ENCODE data around the gene LAMC3. TPM values are rescaled to one million over a fixed set of nuclear protein-coding genes. Genes with fewer than 3 reads are reported as not detected.

The LAMC3 gene
- total RNA-seq, 1 experiment from 2014 or later: 0.28 TPM

DNA sequence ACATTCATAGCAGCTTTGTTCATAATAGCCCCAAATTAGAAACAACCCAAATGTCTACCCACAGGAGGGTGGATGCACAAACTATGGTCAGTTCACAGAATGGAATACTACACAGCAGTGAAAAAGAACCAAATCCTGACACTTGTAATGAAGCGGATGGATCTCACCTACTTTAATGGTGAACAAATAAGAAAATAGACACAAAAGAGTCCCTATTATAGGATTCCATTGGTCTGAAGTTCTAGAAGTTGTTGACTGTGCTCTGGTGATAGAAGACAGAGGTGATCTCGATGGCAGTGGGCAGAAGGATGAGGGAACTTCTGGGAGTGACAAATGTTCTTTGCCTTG is 20.6 kb upstream of the LAMC3 start:
- intact Hi-C loops (cut with micrococcal nuclease; ENCODE audit: unreplicated experiment): no loop called here
- H3K4me1 ChIP-seq (ENCODE audit: insufficient read depth, low read length, poor library complexity, severe bottlenecking): no peaks in the 10 kb centered on the region
- no peak overlapping the region for H3K27ac ChIP-seq (ENCODE audit: low read depth, low read length, poor library complexity, severe bottlenecking)
- no peak overlapping the region for H3K4me3 ChIP-seq (ENCODE audit: low read depth, low read length, poor library complexity, severe bottlenecking)
- no peaks in the 10 kb centered on the region for H3K36me3 ChIP-seq (ENCODE audit: insufficient read depth, low read length, poor library complexity, severe bottlenecking)
- H3K9me3 ChIP-seq (ENCODE audit: low read depth, low read length, poor library complexity, severe bottlenecking): no peaks in the 10 kb centered on the region
- no TSS peak for BruUV-seq (replicated peaks)
- no peak for DNase-seq (ENCODE audit: low spot score)
- no peak for TF ChIP-seq EZH2 (IDR thresholded peaks at IDR 0.05; ENCODE audit: borderline replicate concordance, low read depth, low read length, poor library complexity, severe bottlenecking)
- TF ChIP-seq, protein P1, sequence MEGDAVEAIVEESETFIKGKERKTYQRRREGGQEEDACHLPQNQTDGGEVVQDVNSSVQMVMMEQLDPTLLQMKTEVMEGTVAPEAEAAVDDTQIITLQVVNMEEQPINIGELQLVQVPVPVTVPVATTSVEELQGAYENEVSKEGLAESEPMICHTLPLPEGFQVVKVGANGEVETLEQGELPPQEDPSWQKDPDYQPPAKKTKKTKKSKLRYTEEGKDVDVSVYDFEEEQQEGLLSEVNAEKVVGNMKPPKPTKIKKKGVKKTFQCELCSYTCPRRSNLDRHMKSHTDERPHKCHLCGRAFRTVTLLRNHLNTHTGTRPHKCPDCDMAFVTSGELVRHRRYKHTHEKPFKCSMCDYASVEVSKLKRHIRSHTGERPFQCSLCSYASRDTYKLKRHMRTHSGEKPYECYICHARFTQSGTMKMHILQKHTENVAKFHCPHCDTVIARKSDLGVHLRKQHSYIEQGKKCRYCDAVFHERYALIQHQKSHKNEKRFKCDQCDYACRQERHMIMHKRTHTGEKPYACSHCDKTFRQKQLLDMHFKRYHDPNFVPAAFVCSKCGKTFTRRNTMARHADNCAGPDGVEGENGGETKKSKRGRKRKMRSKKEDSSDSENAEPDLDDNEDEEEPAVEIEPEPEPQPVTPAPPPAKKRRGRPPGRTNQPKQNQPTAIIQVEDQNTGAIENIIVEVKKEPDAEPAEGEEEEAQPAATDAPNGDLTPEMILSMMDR (conservative IDR thresholded peaks at IDR 0.05; ENCODE audit: low read depth, low read length): no peak
- POLR2A ChIA-PET (ENCODE audit: low non-redundant PET): interaction anchor here (0.6 kb wide), 1 partner anchor 751 kb away, joined by 3 read pairs; the partner anchor contains the start of gene RAPGEF1
- no peaks in the 10 kb centered on the region for H3K27me3 ChIP-seq (replicated peaks; ENCODE audit: insufficient read depth, low read depth, low read length, poor library complexity)
- CTCF ChIA-PET: no interaction called here

DNA sequence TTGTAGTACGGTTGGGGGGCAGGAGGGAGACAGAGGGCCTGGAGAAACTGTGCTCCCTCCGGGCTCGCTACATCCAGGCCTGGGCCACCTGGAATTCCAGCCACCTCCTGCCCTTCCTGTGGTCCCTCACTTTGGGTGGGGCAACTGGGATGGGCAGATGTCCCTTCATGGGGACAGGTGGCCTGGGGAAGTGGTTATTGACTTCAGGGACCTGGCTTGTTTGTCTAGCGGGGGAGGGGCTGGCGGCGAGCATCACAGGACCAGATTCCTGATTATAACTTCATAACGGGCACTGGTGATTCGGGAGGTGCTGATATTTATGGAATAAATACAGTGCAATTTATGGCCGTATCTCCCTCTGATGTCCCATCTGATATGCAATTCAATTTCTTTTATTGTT is 20.1 kb upstream of the LAMC3 start:
- no peak for DNase-seq (ENCODE audit: low spot score)
- no TSS peak for BruUV-seq (replicated peaks)
- intact Hi-C loops (cut with micrococcal nuclease; ENCODE audit: unreplicated experiment): no loop called here
- TF ChIP-seq, protein P1 (conservative IDR thresholded peaks at IDR 0.05; ENCODE audit: low read depth, low read length): no peak
- no peak for TF ChIP-seq EZH2 (IDR thresholded peaks at IDR 0.05; ENCODE audit: borderline replicate concordance, low read depth, low read length, poor library complexity, severe bottlenecking)
- ChIA-PET POLR2A (ENCODE audit: low non-redundant PET) (no interaction called here), CTCF (no interaction called here)
- no peaks in the 10 kb centered on the region for H3K36me3 ChIP-seq (ENCODE audit: insufficient read depth, low read length, poor library complexity, severe bottlenecking)
- no peaks in the 10 kb centered on the region for H3K27me3 ChIP-seq (replicated peaks; ENCODE audit: insufficient read depth, low read depth, low read length, poor library complexity)
- H3K4me1 ChIP-seq (ENCODE audit: insufficient read depth, low read length, poor library complexity, severe bottlenecking): no peaks in the 10 kb centered on the region
- H3K9me3 ChIP-seq (ENCODE audit: low read depth, low read length, poor library complexity, severe bottlenecking): no peaks in the 10 kb centered on the region
- no peak overlapping the region for H3K27ac ChIP-seq (ENCODE audit: low read depth, low read length, poor library complexity, severe bottlenecking)
- H3K4me3 ChIP-seq (ENCODE audit: low read depth, low read length, poor library complexity, severe bottlenecking): no peak overlapping the region

DNA sequence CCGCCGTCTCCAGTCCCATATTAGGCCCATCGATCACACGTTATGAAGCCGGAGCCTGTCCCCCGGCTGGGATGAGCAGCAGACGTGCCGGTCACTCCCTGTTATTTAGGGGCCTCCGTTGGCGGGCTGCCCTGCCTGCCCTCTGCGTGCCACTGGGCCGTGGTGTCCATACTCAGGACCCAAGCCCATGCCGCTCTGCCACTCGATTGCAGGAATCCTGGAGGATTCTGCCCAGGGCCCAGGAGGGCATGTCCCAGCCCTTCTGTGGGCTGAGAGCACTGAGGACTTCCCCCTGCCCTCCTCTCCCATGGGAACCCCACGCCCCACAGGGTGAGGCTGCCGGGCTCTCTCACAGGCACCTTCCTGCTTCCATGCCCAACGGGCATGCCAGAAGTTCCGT is 19.6 kb upstream of the LAMC3 start:
- H3K9me3 ChIP-seq (ENCODE audit: low read depth, low read length, poor library complexity, severe bottlenecking): no peaks in the 10 kb centered on the region
- DNase-seq (ENCODE audit: low spot score): no peak
- intact Hi-C loops (cut with micrococcal nuclease; ENCODE audit: unreplicated experiment): no loop called here
- no peak overlapping the region for H3K27ac ChIP-seq (ENCODE audit: low read depth, low read length, poor library complexity, severe bottlenecking)
- H3K27me3 ChIP-seq (replicated peaks; ENCODE audit: insufficient read depth, low read depth, low read length, poor library complexity): no peaks in the 10 kb centered on the region
- no peaks in the 10 kb centered on the region for H3K4me1 ChIP-seq (ENCODE audit: insufficient read depth, low read length, poor library complexity, severe bottlenecking)
- CTCF ChIA-PET: no interaction called here
- TF ChIP-seq, protein P1 (conservative IDR thresholded peaks at IDR 0.05; ENCODE audit: low read depth, low read length): no peak
- TF ChIP-seq EZH2 (IDR thresholded peaks at IDR 0.05; ENCODE audit: borderline replicate concordance, low read depth, low read length, poor library complexity, severe bottlenecking): no peak
- no TSS peak for BruUV-seq (replicated peaks)
- POLR2A ChIA-PET (ENCODE audit: low non-redundant PET): no interaction called here
- no peaks in the 10 kb centered on the region for H3K36me3 ChIP-seq (ENCODE audit: insufficient read depth, low read length, poor library complexity, severe bottlenecking)
- H3K4me3 ChIP-seq (ENCODE audit: low read depth, low read length, poor library complexity, severe bottlenecking): no peak overlapping the region

Data from A673 (cell line).